Activated CD8-positive, alpha-beta memory T cell treated with anti-CD3 and anti-CD28 coated beads for 1 hour (primary cell): ENCODE data around the gene SPIRE2.
"Not testable (repeated sequence)": the region's sequence is repeated elsewhere in the genome, so short reads cannot be mapped to it uniquely, and the experiment has no call there.

Experiments
- DNase-seq, 2 donors: peaks; one replicate each; pipeline ENCODE4 v3.0.0-alpha.2; 2020; ENCODE audit warnings: low read depth in 1 of 2; ENCODE audit errors: extremely low read depth in 1 of 2

The SPIRE2 gene

GRCh38 chr16:89863741-89864526 lies 35.7 kb downstream of the SPIRE2 start:
- DNase-seq: no peak

GRCh38 chr16:89864527-89864820 lies 36.2 kb downstream of the SPIRE2 start:
- DNase-seq: no peak

- no peak for DNase-seq
These were observed 39.6 kb downstream of the SPIRE2 start for GRCh38 chr16:89867918-89868317.

- DNase-seq: no peak
These were observed 41.6 kb downstream of the SPIRE2 start for GRCh38 chr16:89869911-89870310.

- no peak for DNase-seq
These were observed 42.2 kb downstream of the SPIRE2 start for GRCh38 chr16:89870440-89870839.

GRCh38 chr16:89871895-89872294 lies 43.6 kb downstream of the SPIRE2 start:
- no peak for DNase-seq

- DNase-seq: peak; percentile 67 to 79
These were observed 45.1 kb downstream of the SPIRE2 start, which contains the start of gene TCF25 for GRCh38 chr16:89873109-89873971. TCF25 (plus strand) TSS chr16:89873592; CDS start chr16:89873668, 76 bp downstream.

GRCh38 chr16:89873972-89874689 lies 45.9 kb downstream of the SPIRE2 start:
- peak; percentile 91 for DNase-seq

GRCh38 chr16:89879123-89879522 lies 50.8 kb downstream of the SPIRE2 start:
- DNase-seq: not testable (repeated sequence)

- DNase-seq: no peak
These were observed 52.4 kb downstream of the SPIRE2 start for GRCh38 chr16:89880477-89881367.

GRCh38 chr16:89881368-89881730 lies 53.1 kb downstream of the SPIRE2 start:
- DNase-seq: no peak

- no peak for DNase-seq
These were observed 55.2 kb downstream of the SPIRE2 start for GRCh38 chr16:89883346-89884040.

GRCh38 chr16:89884041-89884421 lies 55.8 kb downstream of the SPIRE2 start:
- DNase-seq: no peak

- DNase-seq: no peak
These were observed 59.0 kb downstream of the SPIRE2 start for GRCh38 chr16:89887243-89887642.

GRCh38 chr16:89890200-89890599 lies 61.9 kb downstream of the SPIRE2 start:
- DNase-seq: no peak

GRCh38 chr16:89890886-89891657 lies 62.8 kb downstream of the SPIRE2 start:
- DNase-seq: no peak

- no peak for DNase-seq
These were observed 63.9 kb downstream of the SPIRE2 start for GRCh38 chr16:89892055-89892630.

- no peak for DNase-seq
These were observed 64.4 kb downstream of the SPIRE2 start for GRCh38 chr16:89892635-89893034.
